ENCODE results near the gene SHC1. TPM values are rescaled to one million over a fixed set of nuclear protein-coding genes. Genes with fewer than 3 reads are reported as not detected.
A peak's percentile ranks its signal among the peaks of the same experiment; 100 is the strongest.

The SHC1 gene
- total RNA-seq, 2 donors from 2014 or later = 85.0 to 97.2 TPM

DNA sequence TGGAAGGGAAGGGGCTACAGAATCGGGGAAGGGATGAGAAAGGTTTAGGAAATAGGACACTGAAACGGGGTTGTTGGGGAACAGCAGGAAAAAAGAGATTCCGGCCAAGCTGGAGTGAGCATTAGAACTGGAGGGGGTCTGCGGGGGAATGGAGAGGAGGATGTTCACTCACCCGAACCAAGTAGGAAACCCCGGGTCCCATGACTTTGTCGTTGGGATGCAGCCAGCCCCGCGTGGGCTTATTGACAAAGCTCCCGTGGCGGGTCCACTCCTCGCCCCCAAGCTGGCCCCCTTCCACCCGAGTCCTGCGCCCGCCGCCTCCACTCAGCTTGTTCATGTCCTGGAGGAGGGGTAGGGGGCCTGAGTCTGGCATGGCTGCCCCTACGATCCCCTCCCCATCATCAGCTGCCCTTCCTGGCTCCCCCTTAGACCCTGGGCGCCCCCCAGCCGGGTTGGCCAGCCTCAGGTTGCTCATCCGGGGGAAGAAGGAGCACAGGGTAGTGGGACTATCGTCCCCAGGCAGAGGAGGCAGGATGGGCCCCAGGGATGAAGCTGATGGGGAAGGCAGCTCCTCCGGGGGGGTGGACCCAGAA lies 591 bp downstream of the SHC1 start:
- H3K4me1 ChIP-seq (replicated peaks) = peaks cover 14% of the 10 kb centered on the region
- TF ChIP-seq, protein P1, sequence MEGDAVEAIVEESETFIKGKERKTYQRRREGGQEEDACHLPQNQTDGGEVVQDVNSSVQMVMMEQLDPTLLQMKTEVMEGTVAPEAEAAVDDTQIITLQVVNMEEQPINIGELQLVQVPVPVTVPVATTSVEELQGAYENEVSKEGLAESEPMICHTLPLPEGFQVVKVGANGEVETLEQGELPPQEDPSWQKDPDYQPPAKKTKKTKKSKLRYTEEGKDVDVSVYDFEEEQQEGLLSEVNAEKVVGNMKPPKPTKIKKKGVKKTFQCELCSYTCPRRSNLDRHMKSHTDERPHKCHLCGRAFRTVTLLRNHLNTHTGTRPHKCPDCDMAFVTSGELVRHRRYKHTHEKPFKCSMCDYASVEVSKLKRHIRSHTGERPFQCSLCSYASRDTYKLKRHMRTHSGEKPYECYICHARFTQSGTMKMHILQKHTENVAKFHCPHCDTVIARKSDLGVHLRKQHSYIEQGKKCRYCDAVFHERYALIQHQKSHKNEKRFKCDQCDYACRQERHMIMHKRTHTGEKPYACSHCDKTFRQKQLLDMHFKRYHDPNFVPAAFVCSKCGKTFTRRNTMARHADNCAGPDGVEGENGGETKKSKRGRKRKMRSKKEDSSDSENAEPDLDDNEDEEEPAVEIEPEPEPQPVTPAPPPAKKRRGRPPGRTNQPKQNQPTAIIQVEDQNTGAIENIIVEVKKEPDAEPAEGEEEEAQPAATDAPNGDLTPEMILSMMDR (IDR thresholded peaks at IDR 0.05) = no peak
- no peak for TF ChIP-seq POLR2A (IDR thresholded peaks at IDR 0.05)
- no peak for TF ChIP-seq POLR2AphosphoS5 (IDR thresholded peaks at IDR 0.05)
- H3K36me3 ChIP-seq = peaks cover 0 to 13% of the 10 kb centered on the region in 2 donors

DNA sequence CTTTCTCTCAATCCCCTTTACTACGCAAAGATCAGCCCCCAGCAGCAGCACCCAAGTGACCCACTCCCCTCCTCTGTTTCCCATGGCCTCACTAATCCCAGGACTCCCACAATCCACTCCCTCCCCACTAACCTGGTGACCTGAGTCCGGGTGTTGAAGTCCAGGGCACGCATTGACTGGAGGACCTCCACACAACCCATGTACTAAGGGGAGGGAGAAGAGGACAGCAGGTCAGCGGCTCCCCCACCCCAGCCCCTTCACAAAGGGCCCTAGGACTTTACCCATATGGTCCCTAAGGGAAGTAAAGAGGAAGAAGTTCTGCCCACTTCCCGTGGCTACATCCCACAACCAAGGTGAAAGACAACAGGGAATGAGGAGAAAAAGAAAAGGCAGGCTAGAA lies 1.3 kb downstream of the SHC1 start:
- Histone ChIP-seq H3K9me3 (no peaks in the 10 kb centered on the region), H3K4me1 (replicated peaks) (peaks cover 14% of the 10 kb centered on the region), H3K27ac (peak overlapping the region; percentile 98 to 99), H3K27me3 (replicated peaks; ENCODE audit: insufficient read depth) (no peaks in the 10 kb centered on the region), H3K4me3 (peak overlapping the region in 1 of 2 donors; percentile 33), H3K36me3 (peaks cover 0 to 14% of the 10 kb centered on the region in 2 donors)
- intact Hi-C loops (cut with DNase I) = no loop called here
- DNase-seq (ENCODE audit: low spot score) = no peak
- no peak for TF ChIP-seq POLR2A (IDR thresholded peaks at IDR 0.05)
- TF ChIP-seq, protein P1 (IDR thresholded peaks at IDR 0.05) = no peak
- 42% methylated on average over 5 of the region's 5 CpGs for WGBS

More for the DNA sequence above, 591 bp downstream of the SHC1 start:
- H3K27me3 ChIP-seq (replicated peaks; ENCODE audit: insufficient read depth) = no peaks in the 10 kb centered on the region
- no peaks in the 10 kb centered on the region for H3K9me3 ChIP-seq
- H3K27ac ChIP-seq = peak overlapping the region; percentile 98 to 99
- intact Hi-C loops (cut with DNase I) = no loop called here
- DNase-seq (ENCODE audit: low spot score) = no peak
- 16% methylated on average over 22 of the region's 22 CpGs for WGBS
- H3K4me3 ChIP-seq = peak overlapping the region; percentile 6 to 33

DNA sequence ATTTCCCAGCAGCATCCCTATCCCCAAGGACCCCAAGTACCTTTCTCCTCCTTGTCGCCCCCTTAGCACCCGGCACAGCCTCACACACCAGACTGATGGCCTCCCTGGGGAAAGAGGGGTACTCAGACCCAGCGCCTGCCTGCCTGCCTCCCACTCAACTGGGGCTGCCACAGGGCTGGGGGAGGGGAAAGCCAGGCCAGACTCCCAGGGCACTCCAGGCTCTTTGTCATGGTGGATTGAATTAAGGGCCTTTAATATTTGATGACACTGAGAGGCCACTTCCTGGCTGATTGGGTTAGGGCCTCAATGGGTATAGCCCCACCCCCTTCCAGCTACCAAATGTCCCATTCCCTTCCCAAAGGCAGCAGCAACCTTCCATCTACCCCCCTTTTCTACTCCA lies 1.8 kb downstream of the SHC1 start:
- H3K36me3 ChIP-seq = peaks cover 0 to 14% of the 10 kb centered on the region in 2 donors
- peaks cover 14% of the 10 kb centered on the region for H3K4me1 ChIP-seq (replicated peaks)
- no peaks in the 10 kb centered on the region for H3K27me3 ChIP-seq (replicated peaks; ENCODE audit: insufficient read depth)
- no peak overlapping the region for H3K4me3 ChIP-seq
- TF ChIP-seq POLR2A (IDR thresholded peaks at IDR 0.05) = no peak
- TF ChIP-seq, protein P1 (IDR thresholded peaks at IDR 0.05) = no peak
- no peak for TF ChIP-seq POLR2AphosphoS5 (IDR thresholded peaks at IDR 0.05)
- no peak for DNase-seq (ENCODE audit: low spot score)
- peak overlapping the region; percentile 98 to 99 for H3K27ac ChIP-seq
- H3K9me3 ChIP-seq = no peaks in the 10 kb centered on the region
- 92% methylated on average over 3 of the region's 3 CpGs for WGBS
- intact Hi-C loops (cut with DNase I) = no loop called here

DNA sequence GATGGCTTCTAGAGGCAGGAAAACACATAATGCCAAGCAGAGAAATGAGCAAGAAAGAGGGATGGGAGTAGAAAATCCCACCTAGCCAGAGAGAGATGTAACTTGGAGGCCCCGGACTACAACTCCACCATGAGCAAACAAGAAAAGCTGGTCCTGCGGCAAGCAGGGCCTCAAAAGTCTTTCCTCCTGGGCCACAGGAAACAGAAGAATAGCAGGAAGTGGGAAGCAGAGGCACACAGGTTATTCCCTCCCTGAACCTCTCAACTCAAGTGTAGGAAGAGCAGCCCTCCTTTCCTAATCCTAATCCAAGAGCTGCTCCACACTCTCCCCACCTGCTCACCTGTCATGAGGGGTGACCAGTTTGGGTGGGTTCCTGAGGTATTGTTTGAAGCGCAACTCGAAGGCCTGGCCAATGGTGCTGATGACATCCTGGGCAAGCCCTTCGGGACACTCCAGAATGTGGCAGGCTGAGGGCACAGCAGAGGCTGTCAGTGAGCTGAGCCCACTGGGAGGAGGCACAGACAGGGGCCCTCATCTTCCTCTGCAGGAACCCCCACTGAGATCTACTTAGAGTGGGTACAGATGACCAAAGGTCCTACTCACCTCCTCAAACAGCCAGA lies 3.1 kb downstream of the SHC1 start:
- H3K4me3 ChIP-seq = no peak overlapping the region
- peak; percentile 26 for TF ChIP-seq POLR2AphosphoS5 (IDR thresholded peaks at IDR 0.05)
- no peak for TF ChIP-seq POLR2A (IDR thresholded peaks at IDR 0.05)
- TF ChIP-seq, protein P1 (IDR thresholded peaks at IDR 0.05) = no peak
- no peaks in the 10 kb centered on the region for H3K9me3 ChIP-seq
- H3K27ac ChIP-seq = peak overlapping the region; percentile 19 to 99
- WGBS = 70% methylated on average over 4 of the region's 5 CpGs
- no peaks in the 10 kb centered on the region for H3K27me3 ChIP-seq (replicated peaks; ENCODE audit: insufficient read depth)
- no peak for DNase-seq (ENCODE audit: low spot score)
- intact Hi-C loops (cut with DNase I) = no loop called here
- H3K36me3 ChIP-seq = peaks cover 0 to 14% of the 10 kb centered on the region in 2 donors
- H3K4me1 ChIP-seq (replicated peaks) = peaks cover 22% of the 10 kb centered on the region

DNA sequence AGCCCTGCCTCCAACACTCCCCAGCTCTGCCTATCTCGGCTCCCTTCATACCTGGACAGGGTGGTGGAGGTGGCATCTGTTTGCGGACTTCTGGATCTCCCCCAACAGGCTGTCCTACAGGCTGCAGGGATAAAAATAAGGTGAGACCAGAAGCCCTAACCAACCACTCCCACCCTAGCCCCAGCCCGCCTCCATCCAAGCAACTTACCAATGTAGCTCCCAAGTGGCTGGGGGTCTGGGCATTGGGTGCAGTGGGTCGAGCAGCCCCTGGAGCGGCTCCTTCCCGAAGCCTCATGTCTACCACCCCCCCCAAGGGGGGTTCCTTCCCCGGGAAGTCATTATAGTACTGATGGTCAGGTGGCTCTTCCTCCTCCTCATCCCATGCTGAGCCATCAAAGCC lies 4.4 kb downstream of the SHC1 start:
- H3K4me1 ChIP-seq (replicated peaks) = peaks cover 15% of the 10 kb centered on the region
- H3K36me3 ChIP-seq = peaks cover 0 to 14% of the 10 kb centered on the region in 2 donors
- no peak for DNase-seq (ENCODE audit: low spot score)
- no peak overlapping the region for H3K4me3 ChIP-seq
- TF ChIP-seq POLR2AphosphoS5 (IDR thresholded peaks at IDR 0.05) (no peak), POLR2A (IDR thresholded peaks at IDR 0.05) (no peak)
- TF ChIP-seq, protein P1 (IDR thresholded peaks at IDR 0.05) = no peak
- intact Hi-C loops (cut with DNase I) = no loop called here
- H3K27me3 ChIP-seq (replicated peaks; ENCODE audit: insufficient read depth) = no peaks in the 10 kb centered on the region
- H3K9me3 ChIP-seq = no peaks in the 10 kb centered on the region
- 88% methylated on average over 7 of the region's 7 CpGs for WGBS
- no peak overlapping the region for H3K27ac ChIP-seq

Measured in prostate gland (tissue), 2 donors.